T-helper 1 cell treated with Interleukin-12 subunit alpha and Interleukin-12 subunit beta and Interleukin-4 antibody, amounts not matched to agents 30 ng/mL and 1 ng/mL, for 36 hours (primary cell): ENCODE results near the gene TOR4A. TPM values are rescaled to one million over a fixed set of nuclear protein-coding genes. Genes with fewer than 3 reads are reported as not detected.
"Not testable (repeated sequence)": the region's sequence is repeated elsewhere in the genome, so short reads cannot be mapped to it uniquely, and the experiment has no call there.

Source experiments
- intact Hi-C: fragments of 100-400 bp; cut with micrococcal nuclease; formaldehyde crosslinking; loops from one replicate; pipeline ENCODE4 v1.15.1; 2024
- total RNA-seq: library from RNA; stranded (reverse); gene quantifications from 2 replicates; pipeline ENCODE4 v1.2.3, GENCODE V29; 2022

The TOR4A gene
- total RNA-seq, 1 donor from 2014 or later = 16.8 TPM

- intact Hi-C loops = no loop called here
These were observed 25.8 kb upstream of the TOR4A start for GRCh38 chr9:137251490-137252268.

GRCh38 chr9:137252555-137253506 is 24.7 kb upstream of the TOR4A start:
- intact Hi-C loops = no loop called here

- intact Hi-C loops = no loop called here
These were observed 23.6 kb upstream of the TOR4A start for GRCh38 chr9:137253717-137254623.

- intact Hi-C loops = loop anchor here (1.0 kb wide), 6 partner anchors 14 to 169 kb away; partner anchors contain the start of genes ANAPC2, MAN1B1, NDOR1 and SSNA1
These were observed 22.7 kb upstream of the TOR4A start, which contains the start of gene NELFB for GRCh38 chr9:137254624-137255447. Gene NELFB, plus strand, starts transcription at chr9:137255327.

GRCh38 chr9:137255448-137256114 is 21.9 kb upstream of the TOR4A start:
- intact Hi-C loops = loop anchor here (1.0 kb wide), 6 partner anchors 14 to 169 kb away; partner anchors contain the start of genes ANAPC2, MAN1B1, NDOR1 and SSNA1

GRCh38 chr9:137256362-137256761 is 21.2 kb upstream of the TOR4A start:
- intact Hi-C loops = no loop called here

GRCh38 chr9:137256856-137257255 is 20.7 kb upstream of the TOR4A start:
- intact Hi-C loops = no loop called here

- intact Hi-C loops = not testable (repeated sequence)
These were observed 15.2 kb upstream of the TOR4A start for GRCh38 chr9:137262173-137262908.

GRCh38 chr9:137262909-137263285 is 14.6 kb upstream of the TOR4A start:
- intact Hi-C loops = no loop called here

GRCh38 chr9:137263506-137263905 is 14.0 kb upstream of the TOR4A start:
- intact Hi-C loops = no loop called here

- intact Hi-C loops = no loop called here
These were observed 13.5 kb upstream of the TOR4A start for GRCh38 chr9:137264067-137264466.

GRCh38 chr9:137265496-137266161 is 11.9 kb upstream of the TOR4A start:
- intact Hi-C loops = no loop called here

GRCh38 chr9:137266162-137266527 is 11.4 kb upstream of the TOR4A start:
- intact Hi-C loops = no loop called here

- intact Hi-C loops = no loop called here
These were observed 10.7 kb upstream of the TOR4A start for GRCh38 chr9:137266585-137267453.

- intact Hi-C loops = no loop called here
These were observed 9.6 kb upstream of the TOR4A start for GRCh38 chr9:137267933-137268355.

- intact Hi-C loops = no loop called here
These were observed 8.9 kb upstream of the TOR4A start for GRCh38 chr9:137268538-137269201.
